OCI-LY3 (cell line): ENCODE data around the gene TREML1.

Experiments used
- H2AFZ ChIP-seq: fragments of 200-600, 300-600 bp; shearing (Covaris generic); 2 replicates; pipeline ENCODE4 v1.6.0; 2014; ENCODE audit warnings: antibody characterized with exemption, low read depth, low read length
- H3K27ac ChIP-seq: fragments of 200-600, 300-600 bp; sonication (generic); 2 replicates; pipeline ENCODE4 v1.5.1; 2014; ENCODE audit warnings: mild to moderate bottlenecking, low read length, moderate library complexity, mixed read lengths
- H3K27me3 ChIP-seq: fragments of 200-600, 300-600 bp; sonication (generic); 2 replicates; pipeline ENCODE4 v1.6.1; 2014; ENCODE audit warnings: low read depth, low read length, mixed read lengths
- H3K36me3 ChIP-seq: fragments of 200-600, 300-600 bp; sonication (generic); replicated peaks from 2 replicates; pipeline ENCODE3; 2014; ENCODE audit warnings: low read depth, low read length, mixed read lengths
- H3K4me1 ChIP-seq: fragments of 300-600, 200-600 bp; sonication (generic); 2 replicates; pipeline ENCODE4 v1.6.1; 2014; ENCODE audit warnings: low read length, mixed read lengths
- H3K4me2 ChIP-seq: fragments of 200-600, 300-600 bp; sonication (generic); 2 replicates; pipeline ENCODE4 v1.6.1; 2014; ENCODE audit warnings: low read length, mixed read lengths
- H3K4me3 ChIP-seq: fragments of 300-600, 200-600 bp; sonication (generic); 2 replicates; pipeline ENCODE4 v1.5.1; 2014; ENCODE audit warnings: antibody characterized with exemption, mild to moderate bottlenecking, low read length, moderate library complexity
- H3K79me2 ChIP-seq: fragments of 300-600, 200-600 bp; shearing (Covaris generic); 2 replicates; pipeline ENCODE4 v1.6.1; 2014; ENCODE audit warnings: mild to moderate bottlenecking, low read length, mixed read lengths
- H3K9ac ChIP-seq: fragments of 300-600, 200-600 bp; shearing (Covaris generic); 2 replicates; pipeline ENCODE4 v1.6.0; 2014; ENCODE audit warnings: mild to moderate bottlenecking, low read length, moderate library complexity
- H3K9me3 ChIP-seq: fragments of 200-600, 300-600 bp; shearing (Covaris generic); 2 replicates; pipeline ENCODE4 v1.6.1; 2014; ENCODE audit warnings: low read length, mixed read lengths; ENCODE audit not compliant: insufficient read depth
- H4K20me1 ChIP-seq: fragments of 200-600, 300-600 bp; sonication (generic); 2 replicates; pipeline ENCODE4 v1.6.1; 2016; ENCODE audit warnings: low read length, mixed read lengths; ENCODE audit not compliant: insufficient read depth
- EZH2phosphoT487 ChIP-seq: fragments of 200-600 bp; shearing (Covaris generic); IDR thresholded peaks from 2 replicates; pipeline ENCODE4 v1.6.1; 2018; ENCODE audit warnings: antibody characterized with exemption, mixed run types, low read depth
- TF ChIP-seq, protein P1 (sequence below): fragments of 200-600, 300-600 bp; sonication (generic); IDR thresholded peaks from 2 replicates; pipeline ENCODE4 v1.5.1; 2014; ENCODE audit warnings: antibody characterized with exemption, low read length, low read depth

TREML1 gene

DNA sequence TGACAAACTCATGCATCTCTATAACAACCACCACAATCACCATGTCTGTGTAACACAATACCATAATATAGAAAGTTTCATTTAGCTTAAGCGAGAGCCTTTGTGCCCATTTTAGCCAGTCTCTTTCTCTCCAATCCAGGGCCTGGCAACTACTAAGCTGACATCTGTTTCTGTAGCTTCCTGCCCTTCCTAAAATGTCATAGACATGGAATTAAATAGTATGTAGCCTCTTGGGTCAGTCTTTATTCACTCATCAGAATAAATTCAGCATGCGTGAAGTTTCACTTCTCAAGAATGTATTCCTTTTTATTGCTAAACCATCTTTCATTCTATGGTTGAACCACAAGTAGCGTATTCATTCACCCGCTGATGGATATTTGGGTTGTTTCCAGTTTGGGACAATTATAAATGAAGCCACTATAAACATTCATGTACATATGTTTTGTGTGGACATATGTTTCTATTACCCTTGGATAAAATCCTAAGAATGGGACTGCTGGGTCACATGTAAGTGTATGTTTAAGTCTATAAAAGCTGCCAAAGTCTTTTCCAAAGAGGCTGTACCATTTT is 10.5 kb upstream of the TREML1 start:
- no peak overlapping the region for H3K9ac ChIP-seq
- no peaks in the 10 kb centered on the region for H4K20me1 ChIP-seq
- H3K4me1 ChIP-seq, result no peaks in the 10 kb centered on the region; the same call in 1 of the 2 replicates
- H3K27ac ChIP-seq, result no peak overlapping the region
- no peak for TF ChIP-seq EZH2phosphoT487
- TF ChIP-seq, protein P1, sequence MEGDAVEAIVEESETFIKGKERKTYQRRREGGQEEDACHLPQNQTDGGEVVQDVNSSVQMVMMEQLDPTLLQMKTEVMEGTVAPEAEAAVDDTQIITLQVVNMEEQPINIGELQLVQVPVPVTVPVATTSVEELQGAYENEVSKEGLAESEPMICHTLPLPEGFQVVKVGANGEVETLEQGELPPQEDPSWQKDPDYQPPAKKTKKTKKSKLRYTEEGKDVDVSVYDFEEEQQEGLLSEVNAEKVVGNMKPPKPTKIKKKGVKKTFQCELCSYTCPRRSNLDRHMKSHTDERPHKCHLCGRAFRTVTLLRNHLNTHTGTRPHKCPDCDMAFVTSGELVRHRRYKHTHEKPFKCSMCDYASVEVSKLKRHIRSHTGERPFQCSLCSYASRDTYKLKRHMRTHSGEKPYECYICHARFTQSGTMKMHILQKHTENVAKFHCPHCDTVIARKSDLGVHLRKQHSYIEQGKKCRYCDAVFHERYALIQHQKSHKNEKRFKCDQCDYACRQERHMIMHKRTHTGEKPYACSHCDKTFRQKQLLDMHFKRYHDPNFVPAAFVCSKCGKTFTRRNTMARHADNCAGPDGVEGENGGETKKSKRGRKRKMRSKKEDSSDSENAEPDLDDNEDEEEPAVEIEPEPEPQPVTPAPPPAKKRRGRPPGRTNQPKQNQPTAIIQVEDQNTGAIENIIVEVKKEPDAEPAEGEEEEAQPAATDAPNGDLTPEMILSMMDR, result no peak
- H3K79me2 ChIP-seq, result no peaks in the 10 kb centered on the region
- H3K4me3 ChIP-seq, result no peak overlapping the region
- H3K4me2 ChIP-seq, result no peak overlapping the region
- H3K27me3 ChIP-seq, result peaks cover 7% of the 10 kb centered on the region
- H3K36me3 ChIP-seq, result no peaks in the 10 kb centered on the region
- H2AFZ ChIP-seq, result no peak overlapping the region
- H3K9me3 ChIP-seq, result no peaks in the 10 kb centered on the region

DNA sequence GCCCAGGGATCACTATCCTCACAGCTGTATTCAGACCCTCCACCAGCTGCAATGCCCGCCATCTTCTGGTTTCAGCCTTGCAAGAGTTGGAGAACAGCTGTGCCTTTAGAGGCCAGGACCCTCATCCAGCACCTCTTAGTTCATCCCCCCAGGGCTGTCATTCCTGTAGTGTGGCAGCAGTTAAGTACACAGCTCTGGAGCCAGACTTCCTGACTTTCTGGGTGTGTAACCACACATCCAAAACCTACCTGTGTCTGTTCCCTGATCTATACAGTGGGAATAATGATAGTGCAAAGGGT is 9.2 kb upstream of the TREML1 start:
- TF ChIP-seq EZH2phosphoT487, result no peak
- TF ChIP-seq, protein P1, result no peak
- Histone ChIP-seq H2AFZ (no peak overlapping the region), H3K27me3 (peaks cover 10% of the 10 kb centered on the region), H3K9ac (no peak overlapping the region), H3K36me3 (no peaks in the 10 kb centered on the region), H3K27ac (no peak overlapping the region), H3K4me1 (no peaks in the 10 kb centered on the region; the same call in 1 of the 2 replicates), H3K4me3 (no peak overlapping the region), H4K20me1 (no peaks in the 10 kb centered on the region), H3K79me2 (no peaks in the 10 kb centered on the region), H3K4me2 (no peak overlapping the region), H3K9me3 (no peaks in the 10 kb centered on the region)

DNA sequence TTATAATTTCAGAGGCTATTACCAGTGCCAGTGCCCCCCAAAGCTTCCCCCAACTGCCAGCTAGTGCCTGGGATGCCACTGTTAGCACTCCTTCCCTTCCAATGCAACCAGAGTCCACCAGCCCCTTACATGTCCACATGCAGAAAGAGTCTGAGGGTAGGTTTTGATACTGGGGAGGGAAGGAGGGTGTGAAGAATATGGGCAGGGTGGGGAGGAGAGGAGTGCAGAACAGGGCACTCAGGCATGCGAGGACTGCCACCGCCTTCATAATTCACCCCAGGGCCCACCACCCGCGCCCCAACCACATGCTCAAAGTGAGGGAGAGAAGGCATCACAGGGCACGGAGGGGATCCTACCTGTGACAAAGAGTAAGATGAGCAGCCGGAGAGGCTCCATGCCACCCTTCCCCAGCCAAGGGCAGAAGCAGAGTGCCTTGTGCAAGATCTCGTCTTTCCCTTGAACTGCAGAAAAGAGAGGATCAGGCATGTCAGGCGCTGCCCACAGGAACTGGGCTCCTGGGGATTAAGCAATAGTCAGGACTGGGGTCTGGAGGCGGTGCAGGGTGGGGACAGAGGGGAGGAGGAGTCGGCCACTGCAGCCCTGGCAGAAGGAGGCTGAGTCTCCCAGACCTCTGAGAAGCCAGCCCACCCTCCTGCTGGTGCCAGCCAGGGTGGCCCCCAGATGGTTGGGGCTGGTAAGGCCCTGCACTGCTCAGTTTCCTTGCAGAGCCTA is 8.7 kb upstream of the TREML1 start, which contains the start of gene TREM2:
Gene TREM2 (minus strand): TSS at position 430 of the 732 bp plus-strand sequence. CDS start 34 bp downstream, at position 396.
- TF ChIP-seq EZH2phosphoT487, result no peak
- TF ChIP-seq, protein P1, result no peak
- H3K4me3 ChIP-seq, result no peak within 1 kb of the TSS
- H3K27me3 ChIP-seq, result peaks cover 10% of the 10 kb centered on the region

DNA sequence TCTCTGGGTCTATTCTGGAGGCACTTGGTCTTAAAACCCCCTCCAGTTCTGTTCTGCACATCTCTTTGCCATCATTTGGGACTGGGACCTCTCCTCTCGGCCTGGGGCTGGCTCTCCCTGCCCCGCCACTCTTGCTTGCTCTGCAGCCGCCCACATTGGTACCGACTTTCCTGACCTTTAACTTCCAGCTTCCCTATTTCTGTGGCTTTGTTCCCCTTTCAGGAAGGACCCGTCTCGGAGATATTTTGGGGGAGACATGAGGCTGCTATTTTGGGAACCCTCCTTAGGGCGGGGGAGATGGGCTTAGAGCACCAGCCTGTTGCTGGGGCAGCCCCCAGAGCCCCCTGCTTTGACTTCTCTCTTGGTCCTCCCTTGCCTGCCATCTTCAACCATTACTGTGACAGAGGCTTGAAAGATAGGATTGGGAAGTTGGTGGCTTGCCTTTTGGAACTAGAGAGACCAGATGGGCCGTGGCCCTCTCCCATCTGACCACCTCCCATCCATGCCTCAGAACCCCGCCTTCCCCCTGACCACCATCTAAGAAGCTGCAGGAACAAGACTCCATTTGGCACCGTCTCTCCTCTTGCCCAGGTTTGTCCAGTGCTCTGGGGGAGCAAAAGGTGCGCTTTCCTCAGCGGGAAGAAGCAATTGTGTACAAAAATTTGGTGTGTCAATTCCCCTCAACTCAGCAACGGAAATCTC is 7.9 kb upstream of the TREML1 start:
- Histone ChIP-seq H3K79me2 (no peaks in the 10 kb centered on the region), H3K9me3 (no peaks in the 10 kb centered on the region), H3K27ac (no peak overlapping the region), H3K4me2 (no peak overlapping the region), H3K9ac (no peak overlapping the region), H4K20me1 (no peaks in the 10 kb centered on the region), H2AFZ (no peak overlapping the region), H3K4me1 (no peaks in the 10 kb centered on the region), H3K4me3 (no peak overlapping the region), H3K36me3 (no peaks in the 10 kb centered on the region), H3K27me3 (peaks cover 10% of the 10 kb centered on the region)
- no peak for TF ChIP-seq EZH2phosphoT487
- TF ChIP-seq, protein P1, result no peak

More for the DNA sequence above, 8.7 kb upstream of the TREML1 start, which contains the start of gene TREM2:
- no peaks in the 10 kb centered on the region for H3K36me3 ChIP-seq
- no peaks in the 10 kb centered on the region for H3K9me3 ChIP-seq
- H3K27ac ChIP-seq, result no peak within 1 kb of the TSS
- H3K4me1 ChIP-seq, result no peaks in the 10 kb centered on the region; the same call in 1 of the 2 replicates
- H4K20me1 ChIP-seq, result no peaks in the 10 kb centered on the region
- H2AFZ ChIP-seq, result no peak within 1 kb of the TSS
- no peak within 1 kb of the TSS for H3K9ac ChIP-seq
- H3K4me2 ChIP-seq, result no peak within 1 kb of the TSS
- no peaks in the 10 kb centered on the region for H3K79me2 ChIP-seq
